NCI-H146 (cell line): ENCODE measurements around the gene CENPP.

ENCODE experiments used
- DNase-seq: peaks from one replicate; lab custom pipeline; 2025; lab: John Stamatoyannopoulos, UW

Gene CENPP

DNA sequence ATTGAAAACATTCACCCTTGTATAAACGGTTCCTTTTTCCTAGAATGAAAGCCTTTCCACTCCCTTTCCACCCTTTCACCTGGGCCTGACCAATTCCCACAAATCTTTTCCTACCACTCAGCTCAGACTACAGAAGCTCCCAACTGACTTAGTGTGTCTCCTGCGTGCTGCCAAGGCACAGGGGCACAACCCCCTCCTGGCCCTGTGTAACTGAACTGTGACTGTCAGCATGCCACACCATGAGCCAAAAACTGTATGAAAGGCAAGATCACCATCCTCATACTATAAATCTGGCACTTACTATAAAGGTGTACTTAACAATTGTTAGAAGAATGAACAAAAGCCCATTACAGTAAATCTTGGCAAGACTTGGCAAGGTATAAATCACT, 12.1 kb upstream of the CENPP start:
- DNase-seq, result no peak

DNA sequence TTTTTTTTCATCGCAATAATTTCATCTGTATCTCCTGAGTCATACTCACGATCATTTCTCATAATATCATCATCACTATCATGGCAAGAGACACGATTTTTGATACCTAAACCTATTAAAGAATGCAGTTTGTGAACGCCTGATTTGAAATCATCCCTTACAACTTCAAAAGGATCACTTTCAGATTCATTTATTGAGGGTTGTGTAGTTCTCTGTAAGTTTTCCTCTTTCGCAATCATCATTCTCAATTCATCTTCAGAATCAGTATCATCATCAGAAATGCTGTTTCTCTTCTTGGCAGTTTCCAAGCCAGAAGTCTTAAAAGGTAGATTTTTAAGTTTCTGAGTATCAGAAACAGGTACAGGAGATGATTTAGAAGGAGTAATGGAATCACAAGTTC, 10.3 kb upstream of the CENPP start:
- DNase-seq, result no peak

DNA sequence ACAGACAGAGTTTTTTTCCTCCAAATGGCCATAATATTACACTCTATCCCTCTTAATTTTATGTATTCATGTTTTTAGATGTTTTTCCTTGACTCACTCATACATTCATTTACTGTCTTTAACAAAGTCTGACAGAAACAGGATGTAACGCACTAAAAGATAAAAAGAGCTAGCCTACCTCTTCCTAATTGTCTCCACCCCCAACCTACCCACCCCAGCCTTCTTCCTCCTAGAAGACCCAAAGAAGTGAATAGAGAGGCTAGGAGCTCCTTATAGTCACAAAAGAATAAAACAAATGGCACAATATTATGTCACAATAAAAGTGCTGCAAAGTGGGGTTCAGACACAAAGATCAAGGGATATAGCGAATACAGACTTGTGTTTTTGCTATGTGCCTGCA, 1.3 kb upstream of the CENPP start:
- DNase-seq, result no peak

DNA sequence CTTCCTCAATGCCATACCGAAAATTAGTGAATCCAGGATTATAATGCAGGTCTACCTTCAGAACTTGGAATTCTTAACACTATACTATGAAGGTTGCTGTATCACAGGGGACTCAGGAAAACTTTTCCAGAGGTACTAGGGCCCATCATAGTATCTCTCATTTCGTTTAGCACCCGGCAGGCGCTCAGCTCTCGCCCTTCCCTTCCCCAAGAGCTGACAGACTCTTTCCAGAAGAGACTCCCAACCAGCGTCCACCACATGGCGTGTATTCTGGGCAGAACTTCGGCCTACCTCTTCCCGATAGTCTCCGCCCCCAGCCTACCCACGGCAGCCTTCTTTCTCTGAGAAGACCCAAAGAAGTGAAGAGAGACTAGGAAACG, 874 bp upstream of the CENPP start:
- no peak for DNase-seq

DNA sequence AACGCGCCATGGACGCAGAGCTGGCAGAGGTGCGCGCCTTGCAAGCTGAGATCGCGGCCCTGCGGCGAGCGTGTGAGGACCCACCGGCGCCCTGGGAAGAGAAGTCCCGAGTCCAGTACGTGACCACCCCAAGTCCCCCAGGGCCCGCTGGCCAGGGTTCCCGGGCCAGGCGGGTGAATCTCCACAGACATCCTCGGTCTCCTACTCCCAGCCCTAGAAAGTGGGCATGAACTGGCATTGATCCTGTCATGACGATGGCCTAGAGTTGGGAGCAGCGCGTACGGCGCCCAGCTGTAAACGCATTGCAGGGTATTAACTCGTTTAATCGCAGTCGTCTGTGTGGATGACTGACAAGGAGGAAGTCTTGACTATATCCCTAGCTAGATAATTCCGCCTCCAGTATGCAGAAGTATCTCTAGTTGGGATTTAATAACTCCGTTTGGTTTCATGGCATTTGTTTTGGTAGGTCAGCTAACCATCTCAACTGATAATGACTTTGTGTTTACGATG, 293 bp downstream of the CENPP start:
- peak; percentile 41 for DNase-seq

DNA sequence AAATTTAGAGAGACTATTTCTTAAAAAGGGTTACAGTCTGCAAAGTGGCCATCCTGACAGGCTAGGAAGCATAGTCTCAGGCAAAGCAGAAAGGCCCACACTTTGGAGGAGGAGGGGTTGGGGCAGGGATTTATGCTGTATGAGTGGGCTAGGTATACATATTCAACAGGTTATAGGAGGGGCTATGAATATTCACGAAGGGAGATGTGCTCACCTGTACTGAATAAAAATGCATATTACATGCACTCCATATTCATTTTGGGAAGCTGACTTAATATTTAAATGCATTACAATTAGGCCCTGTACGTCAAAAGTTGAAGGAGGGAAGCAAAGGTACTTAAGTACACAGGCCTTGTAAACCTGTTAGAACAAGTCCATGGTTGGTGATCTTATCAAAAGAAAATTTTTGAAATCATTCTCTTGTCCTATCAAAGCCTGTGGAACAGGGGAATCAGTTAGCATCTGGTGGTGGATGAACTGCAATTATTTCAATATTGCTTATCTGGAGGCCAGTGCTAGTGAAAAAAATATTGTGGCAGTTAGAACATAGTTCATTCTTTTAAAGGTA, 1.6 kb downstream of the CENPP start:
- no peak for DNase-seq

DNA sequence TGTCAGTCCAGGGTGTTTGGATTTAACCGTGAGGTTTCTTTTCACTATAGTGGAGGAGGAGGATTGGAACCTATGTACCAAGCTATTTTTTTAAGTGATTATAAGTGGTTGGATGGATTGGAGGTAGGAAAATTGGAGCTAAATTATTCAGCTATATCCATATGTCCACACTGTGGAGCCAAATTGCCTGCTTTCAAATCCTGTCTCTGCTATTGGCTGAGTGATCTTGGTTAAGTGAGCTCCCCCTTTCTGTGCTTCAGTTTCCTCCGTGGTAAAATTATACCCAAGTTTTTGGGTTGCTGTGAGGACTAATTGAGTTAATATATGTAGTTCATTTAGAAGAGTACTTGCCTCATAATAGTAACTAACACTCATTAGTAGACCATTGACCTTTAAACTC, 2.5 kb downstream of the CENPP start:
- no peak for DNase-seq

DNA sequence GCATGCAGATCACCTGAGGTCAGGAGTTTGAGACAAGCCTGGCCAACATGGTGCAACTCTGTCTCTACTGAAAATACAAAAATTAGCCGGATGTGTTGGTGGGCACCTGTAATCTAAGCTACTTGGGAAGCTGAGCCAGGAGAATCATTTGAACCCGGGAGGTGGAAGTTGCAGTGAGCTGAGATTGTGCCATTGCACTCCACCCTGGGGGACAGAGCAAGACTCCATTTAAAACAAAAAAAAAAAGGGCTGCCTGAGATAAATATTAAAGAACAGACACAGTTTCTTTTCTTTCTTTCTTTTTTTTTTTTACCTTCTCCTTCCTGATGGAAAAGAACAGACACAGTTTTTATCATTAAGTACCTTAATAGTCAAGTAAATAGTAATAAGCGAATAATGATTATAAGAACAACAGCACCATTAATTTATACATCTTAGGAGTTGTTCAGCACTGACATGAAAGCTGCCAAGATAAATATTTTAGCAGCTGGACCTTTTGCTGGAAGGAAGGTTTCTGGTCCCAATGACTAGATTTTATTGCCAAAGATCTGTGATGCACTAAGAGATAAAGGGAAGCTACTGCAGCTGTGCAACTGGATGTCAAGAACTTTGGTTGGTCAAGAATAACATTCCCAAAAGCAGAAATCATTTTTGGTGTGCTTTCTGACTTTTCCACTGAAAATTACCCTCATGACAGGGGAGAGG, 7.0 kb downstream of the CENPP start:
- no peak for DNase-seq

DNA sequence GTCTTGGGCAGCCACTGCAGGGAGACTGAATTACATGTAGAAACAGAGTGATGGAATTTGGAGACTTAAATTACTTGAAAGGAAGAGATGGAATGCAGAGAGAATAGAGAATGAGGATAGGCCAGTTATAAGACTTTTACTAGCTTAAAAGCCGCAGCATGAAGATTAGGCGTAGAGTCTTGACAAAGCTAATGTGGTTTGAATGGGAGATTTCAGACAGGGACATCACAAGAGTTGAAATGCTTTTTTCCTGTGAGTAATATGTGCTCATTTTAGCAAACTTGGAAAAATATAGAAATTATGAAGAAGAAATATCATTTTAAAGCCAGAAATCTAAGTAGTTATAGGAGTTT, 7.5 kb downstream of the CENPP start:
- no peak for DNase-seq

DNA sequence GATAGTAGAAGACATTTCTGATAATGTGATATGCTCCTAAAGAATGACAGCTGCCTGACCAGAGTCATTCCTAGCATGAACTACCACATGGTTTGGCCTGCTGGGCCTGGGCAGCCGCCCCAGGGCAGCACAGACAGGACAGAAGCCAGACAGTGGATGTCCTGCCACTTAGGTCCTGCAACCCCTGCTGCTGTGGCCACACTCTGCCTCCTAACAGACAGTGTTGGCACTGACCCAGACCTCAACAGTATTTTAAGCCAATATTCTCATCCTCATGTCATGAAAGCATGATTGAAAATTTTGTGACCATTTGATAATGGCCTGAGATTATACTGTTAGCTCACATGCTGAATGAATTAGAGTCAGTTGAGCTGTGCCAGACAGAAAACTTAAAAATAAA, 15.8 kb downstream of the CENPP start:
- DNase-seq, result no peak

DNA sequence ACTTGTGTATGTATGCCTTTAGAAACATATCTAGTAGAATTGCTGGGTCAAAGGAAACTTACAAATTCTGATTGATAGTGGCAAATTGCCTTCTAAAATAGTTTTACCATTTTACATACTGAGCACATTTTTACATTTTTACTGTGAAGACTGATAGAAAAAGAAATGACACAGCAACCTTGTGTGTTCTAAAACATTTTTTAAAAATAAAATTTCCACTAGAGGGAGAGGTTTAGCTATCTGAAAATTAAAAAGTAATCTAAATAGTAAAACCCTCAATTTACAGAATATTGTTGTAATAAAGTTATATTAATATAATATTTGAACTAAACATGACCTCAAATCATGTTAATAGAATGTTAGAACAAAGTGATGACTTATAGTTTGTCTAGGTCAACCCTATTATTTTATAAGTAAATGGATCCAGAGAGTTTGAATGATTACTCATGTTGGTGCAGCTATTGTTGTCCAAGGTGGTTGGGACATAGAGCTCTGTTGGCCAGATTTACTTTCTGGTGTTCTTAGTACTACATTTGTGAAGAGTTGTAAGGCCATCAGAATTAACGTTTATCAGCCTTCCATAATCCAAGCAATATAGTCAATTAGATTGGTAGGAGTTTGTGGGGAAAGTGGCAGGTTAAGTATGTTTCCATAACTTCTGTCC, 17.2 kb downstream of the CENPP start:
- DNase-seq, result no peak

DNA sequence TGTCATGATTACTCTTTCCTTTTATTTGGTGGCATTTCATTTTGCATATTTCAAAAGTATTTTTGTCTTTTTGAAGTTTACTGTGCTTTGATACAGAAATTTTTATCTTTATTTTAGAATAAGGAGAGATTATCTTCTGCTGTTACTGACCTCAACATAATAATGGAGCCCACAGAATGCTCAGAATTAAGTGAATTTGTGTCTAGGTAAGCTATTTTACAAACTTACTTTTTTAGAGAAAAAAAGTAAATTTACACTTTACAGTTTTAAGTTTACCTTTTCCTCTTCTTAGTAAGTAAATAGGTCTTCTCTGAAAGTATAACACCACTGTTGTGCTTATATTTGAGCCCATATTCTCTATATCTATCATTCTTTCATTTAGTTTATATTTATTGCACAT, 19.8 kb downstream of the CENPP start:
- no peak for DNase-seq

DNA sequence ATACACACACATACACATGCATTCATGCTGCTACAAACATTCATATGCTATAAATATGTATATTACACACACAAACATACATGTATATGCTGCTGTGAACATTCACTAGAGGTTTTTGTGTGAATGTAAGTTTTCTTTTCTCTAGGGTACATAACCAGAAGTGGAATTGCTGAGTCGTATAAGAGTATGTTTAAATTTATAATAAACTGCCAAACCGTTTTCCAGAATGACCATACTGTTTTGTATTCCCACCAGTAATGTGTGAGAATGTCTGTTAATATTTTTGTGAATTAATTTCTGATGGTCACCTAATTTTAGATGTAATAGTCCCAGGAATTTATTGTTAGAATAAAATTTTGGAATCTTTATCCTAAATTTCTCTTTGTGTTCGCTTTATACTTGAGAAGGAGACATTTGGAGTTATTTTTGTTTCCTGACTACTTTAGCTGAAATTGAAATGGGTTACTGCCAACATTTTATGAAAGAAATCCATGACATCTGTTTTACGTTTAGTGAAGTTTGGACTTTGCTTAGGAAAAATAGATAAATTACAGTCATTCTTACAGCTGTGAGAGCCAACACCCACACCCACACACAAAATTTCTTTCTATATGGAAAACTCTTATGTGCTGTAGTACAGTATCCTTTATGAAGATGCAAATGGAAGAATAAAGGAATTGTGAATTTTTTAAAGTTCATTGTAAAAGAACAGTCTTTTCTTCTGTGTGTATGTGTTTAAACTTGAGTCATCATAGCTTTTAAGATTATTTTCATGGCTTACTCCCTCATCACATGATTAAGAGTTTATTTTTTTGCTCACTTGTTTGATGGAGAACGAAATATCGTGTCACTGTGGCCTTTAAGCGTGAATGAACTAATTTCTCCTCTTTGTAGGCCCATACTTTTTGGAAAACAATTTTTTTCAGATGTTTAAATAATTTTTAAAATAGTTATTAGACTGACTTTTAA, 24.3 kb downstream of the CENPP start:
- no peak for DNase-seq

DNA sequence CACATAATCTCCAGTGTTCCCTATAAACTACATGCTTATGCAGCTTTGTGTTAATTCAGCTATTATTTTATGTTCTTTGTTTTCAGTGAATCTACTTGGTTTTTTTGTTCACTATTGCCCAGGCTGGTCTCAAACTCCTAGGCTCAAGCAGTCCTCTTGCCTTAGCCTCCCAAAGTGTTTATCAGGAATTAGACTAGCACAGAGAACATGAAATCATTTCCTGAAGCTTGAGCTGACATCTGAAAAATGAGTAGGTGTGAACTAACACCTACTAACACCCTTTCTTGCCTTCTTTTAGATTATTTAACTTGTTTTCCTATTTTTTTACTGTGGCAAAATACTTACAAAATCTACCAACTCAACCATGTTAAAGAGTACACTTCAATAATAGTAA, 25.0 kb downstream of the CENPP start:
- DNase-seq, result no peak

DNA sequence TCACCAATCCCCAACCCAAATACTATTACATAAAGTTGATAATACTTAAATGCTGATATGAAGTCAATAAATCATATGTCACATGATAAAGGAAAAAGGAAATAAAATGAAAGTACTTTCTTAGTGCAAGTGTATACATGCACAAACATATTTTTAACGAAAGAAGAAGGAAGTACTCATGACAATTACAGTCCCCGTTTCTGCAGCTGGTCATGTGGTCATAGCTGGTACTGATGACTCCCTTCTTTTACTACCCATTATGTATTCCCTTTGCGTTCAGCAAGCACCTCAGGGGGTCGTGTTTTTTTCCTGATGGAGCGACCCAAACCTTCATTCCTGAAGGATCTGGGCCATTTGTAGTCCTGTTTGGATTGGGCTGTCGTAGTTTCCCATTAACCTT, 27.3 kb downstream of the CENPP start:
- no peak for DNase-seq

DNA sequence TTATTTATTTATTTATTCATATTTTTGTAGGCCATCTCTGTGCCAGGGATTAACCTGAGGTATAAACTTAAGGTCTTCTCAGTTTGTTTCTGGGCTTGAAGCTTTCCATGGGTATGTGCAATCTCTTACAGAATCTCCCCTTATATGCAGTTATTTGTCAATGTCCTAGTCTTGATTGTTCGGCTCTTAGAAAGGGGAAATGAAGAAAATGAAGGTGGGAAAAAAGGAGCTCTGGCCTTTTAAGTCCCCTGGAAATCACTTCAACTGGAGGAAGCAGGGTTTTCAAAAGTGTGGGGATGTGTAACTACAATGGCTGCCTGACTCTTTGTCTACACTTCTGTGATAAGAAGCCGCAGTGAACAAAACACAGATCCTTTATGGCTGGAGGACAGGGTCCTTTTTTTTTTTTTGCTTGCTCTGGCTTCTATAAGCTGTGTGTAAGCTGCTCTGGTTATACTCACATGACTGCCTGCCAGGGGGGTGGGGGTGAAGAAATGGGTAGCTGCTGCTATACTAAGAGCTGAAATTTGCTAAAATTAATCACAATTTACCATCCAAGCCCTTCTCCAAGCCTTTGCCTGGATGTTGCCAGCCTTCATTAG, 33.7 kb downstream of the CENPP start:
- DNase-seq, result no peak

DNA sequence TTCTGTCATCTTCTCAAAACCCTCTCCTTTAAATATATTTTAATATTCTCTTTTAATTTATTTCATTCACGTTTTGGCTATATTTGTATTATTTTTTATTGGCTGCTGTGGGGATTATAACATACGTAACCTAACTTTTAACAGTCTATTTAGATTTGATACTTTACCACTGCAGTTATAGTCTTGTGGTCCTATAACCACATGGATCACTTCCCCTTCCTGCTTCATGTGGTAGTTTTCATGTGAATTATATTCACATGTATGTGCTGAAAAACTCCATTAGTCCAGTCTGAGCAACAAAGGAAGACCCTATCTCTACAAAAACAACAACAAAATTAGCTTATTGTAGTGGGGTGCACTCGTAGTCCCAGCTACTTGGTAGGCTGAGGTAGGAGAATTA, 34.3 kb downstream of the CENPP start:
- no peak for DNase-seq

DNA sequence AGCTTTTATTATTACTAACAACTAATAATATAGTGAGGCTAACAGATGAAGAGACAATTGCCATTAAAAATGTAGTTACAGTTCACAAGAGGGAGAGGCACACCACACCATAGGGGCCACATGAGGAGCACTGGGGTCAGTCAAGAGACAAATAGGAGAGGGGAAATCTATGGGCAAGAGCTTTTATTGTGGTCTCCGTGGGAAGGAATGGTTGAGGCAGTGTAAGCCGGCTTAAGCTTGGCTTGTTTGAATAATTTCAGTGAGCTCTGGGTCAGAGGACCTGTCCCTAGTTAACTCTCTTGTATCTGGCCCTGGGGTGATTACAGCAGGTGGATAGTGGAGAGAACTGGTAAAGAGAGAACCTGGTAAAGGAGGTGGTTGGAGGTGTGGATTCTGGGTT, 43.3 kb downstream of the CENPP start:
- no peak for DNase-seq

DNA sequence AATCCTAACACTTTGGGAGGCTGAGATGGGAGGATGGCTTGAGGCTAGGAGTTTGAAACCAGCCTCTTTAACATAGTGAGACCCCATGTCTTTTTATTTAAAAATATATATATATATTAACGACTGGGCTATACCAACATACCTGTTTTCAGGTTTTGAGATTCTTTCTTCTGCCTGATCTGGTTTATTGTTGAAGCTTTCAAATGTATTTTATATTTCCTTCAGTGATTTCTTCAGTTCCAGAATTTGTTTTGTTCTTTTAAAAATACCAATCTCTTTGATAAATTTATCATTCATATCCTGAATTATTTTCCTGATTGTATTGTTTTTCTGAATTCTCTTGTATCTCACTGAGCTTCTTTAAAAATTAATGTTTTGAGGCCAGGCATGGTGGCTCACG, 47.4 kb downstream of the CENPP start:
- DNase-seq, result no peak

DNA sequence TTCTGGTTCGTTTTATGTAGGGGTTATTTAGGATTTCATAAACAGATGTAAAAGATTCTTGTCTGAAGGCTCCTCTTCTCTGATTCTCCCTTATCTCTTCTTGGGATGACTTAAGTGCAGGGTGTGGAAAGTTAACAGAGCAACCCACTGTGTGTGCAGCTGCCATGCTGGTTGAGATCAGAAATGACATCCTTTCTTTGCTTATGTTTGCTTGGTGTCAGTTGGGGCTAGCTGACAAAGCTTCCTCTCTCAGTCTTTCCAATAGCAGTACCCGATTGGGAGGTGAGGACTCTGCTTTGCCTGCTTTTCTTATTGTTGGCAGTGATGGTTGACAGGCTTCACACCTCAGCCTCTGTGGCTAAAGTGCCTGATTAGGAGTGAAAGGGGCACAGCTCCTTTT, 52.1 kb downstream of the CENPP start:
- peak; percentile 80 for DNase-seq

DNA sequence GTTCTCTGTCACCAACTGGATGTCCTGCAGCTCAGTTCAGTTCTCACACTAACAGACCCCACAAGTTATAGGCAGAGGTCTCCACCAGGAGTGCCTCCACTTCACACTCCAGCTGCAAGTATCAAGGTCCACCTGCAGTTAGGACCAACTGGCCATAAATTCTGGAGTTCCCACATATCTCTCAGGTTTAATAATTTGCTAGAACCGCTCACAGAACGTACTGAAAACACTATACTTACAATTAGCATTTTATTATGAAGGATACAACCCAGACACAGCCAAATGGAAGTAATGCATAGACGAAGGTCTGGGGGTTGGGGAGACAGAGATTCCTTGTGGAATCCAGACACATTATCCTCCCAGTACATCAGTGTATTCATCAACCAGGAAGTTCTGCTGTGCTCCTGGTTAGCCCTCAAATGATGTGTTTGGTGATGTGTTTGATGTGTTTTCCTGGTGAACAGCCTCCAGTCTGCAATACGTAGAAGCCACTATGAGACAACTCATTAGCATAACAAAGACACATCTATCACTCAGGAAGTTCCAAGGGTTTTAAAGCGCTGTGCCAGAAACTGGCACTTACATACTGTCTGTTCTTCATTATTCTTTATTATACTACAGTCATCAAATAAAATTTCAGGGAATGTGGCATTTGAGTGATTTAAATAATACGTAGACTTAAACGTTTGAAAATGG, 53.3 kb downstream of the CENPP start:
- DNase-seq, result peak; percentile 74

DNA sequence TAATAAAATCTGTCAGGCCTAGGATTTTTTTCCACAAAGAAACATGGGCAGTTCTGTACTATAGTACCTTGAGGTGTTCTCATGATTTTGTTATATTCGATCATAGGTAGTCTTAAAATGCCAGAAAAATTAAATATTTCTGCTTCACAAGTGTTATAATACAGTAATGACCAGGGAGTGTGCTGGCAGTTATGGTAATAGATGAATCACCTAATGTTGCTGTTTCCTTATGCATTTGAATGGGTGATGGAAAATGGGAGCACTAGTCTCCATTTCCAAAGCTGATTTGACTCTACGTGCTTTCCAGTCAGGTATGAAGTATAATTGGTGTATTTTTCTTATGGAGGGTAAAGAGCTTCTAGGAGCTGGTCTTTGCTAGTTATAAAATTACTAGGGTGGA, 54.9 kb downstream of the CENPP start:
- no peak for DNase-seq
